SW480 (cell line): ENCODE measurements around the gene SAMMSON.

ENCODE experiments used
- DNase-seq: peaks from one replicate; pipeline ENCODE4 v3.0.0-alpha.2; 2016; ENCODE audit warnings: low spot score

Gene SAMMSON

GRCh38 chr3:70090322-70090913 is 90.9 kb downstream of the SAMMSON start:
- peak; percentile 9 for DNase-seq

GRCh38 chr3:70094197-70094596 is 94.7 kb downstream of the SAMMSON start:
- DNase-seq, result no peak

- no peak for DNase-seq
These were observed 95.7 kb downstream of the SAMMSON start for GRCh38 chr3:70095260-70095659.

DNA sequence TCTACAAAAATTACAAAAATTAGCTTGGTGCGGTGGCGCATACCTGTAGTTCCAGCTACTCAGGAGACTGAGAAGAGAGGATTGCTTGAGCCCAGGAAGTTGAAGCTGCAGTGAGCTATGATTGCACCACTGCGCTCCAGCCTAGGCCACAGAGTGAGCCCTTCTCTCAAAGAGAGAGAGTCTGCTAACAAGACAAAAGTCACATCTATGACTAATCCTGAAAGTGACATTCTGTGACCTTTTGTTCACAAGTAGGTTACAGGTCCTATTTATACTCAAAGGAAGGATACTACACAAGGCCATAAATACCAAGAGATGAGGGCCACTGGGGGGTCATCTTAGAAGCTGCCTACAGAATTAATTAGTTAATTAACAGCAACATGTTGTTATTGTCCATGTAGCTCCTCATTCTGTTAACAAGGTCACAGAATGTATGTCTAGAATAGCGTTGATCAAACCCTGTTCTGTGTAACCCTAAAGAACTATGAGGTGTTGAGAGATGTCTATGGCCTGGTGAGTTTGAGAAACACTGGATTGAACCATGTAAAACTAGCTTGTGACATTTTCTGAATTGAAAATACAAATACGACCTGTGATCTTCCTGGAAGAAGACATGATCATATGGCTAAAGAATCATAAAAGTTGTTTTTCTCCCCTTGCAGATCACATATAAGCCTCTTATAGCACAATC is 97.0 kb downstream of the SAMMSON start:
- DNase-seq, result no peak

- no peak for DNase-seq
These were observed 97.6 kb downstream of the SAMMSON start for GRCh38 chr3:70097084-70097483.

DNA sequence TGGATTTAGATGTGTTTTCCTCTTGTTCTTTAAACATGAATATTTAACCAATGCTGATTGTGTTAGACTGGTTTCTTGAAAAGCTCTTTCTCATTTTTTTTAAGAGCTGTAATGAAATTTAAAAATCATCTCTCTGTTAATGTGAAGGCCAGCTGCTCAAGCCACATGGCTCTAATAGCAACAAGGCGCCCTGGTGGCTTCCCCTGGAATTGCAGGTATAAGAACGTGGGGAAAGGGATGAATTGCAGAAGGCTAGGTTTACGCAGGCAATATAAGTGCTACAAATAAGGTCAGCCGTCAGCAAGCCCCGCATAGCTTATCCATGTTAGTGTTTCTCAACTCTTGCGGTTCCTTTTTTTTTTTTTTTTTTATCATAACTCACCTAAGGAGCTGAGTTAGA is 108.5 kb downstream of the SAMMSON start:
- DNase-seq, result no peak

DNA sequence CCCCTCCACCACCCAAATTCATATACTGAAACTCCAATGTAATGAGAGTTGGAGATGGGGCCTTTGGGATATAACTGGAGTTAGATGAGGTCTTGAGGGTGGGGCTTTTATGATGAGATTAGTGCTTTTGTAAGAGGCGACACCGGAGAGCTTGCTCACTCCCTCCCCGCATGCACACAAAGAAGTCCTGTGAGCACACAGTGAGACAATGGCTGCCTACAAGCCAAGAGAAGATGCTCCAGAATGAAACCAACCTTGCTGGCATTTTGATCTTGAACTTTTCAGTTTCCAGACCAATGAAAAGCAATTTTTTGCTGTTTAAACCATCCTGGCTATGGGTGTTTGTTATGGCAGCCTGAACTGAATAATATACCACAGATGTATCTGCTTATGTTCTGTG is 109.0 kb downstream of the SAMMSON start:
- DNase-seq, result no peak

DNA sequence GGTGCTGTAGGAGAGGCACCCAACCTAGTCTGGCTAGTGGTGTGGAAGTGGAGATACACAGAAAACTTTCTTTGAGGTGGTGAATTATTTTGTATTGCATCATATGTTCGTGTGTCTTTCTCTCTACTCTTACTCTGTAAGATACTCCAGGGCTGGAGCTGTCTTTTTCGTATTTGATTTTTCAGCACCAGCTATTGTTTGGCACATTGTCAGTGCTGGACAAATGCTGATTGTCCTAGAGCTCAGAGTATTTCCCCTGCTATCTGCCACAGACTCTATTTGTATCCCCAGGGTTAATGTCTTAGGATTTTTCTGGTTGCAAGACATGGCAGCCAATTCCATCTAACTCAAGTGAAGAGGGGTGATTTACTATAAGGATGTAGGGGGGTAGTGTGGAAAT is 110.5 kb downstream of the SAMMSON start:
- DNase-seq, result no peak

GRCh38 chr3:70111411-70111810 is 111.9 kb downstream of the SAMMSON start:
- no peak for DNase-seq

DNA sequence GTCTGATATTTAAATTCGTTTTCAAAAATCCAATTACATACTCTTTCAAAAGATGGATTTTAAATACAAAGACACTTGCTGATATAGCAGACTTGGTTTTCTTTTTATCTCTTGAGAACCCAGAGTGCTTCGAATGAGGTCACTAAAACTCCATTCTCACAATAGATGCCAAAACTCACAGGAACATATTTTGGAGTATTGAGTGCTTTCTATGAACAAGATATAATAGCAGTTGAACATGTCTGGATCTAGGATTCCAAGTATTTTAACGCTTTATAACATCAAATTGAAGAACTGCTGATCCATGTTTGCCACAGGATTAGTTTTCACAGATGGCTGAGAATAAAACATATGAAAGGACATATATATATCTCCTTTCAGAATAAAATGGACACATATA is 113.2 kb downstream of the SAMMSON start:
- DNase-seq, result no peak

DNA sequence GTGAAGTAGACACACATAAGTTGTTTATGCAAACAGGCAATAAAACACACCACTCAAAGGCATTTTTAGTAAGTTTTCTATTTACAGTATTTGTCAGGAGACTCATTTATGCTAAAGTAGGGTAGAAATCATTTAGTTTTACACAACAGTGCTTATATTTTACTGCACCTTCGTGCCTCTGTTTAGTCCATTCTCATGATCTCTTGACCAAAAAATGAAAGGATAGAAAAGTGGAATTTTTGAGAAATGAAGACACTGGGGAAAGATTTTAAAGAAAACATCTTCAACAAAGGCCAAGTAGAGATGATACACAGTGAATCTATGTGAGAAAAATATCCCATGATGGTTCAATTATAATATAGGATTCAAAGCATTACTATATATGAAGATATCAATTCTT is 114.9 kb downstream of the SAMMSON start:
- no peak for DNase-seq

- no peak for DNase-seq
These were observed 120.3 kb downstream of the SAMMSON start for GRCh38 chr3:70119879-70120278.
